BLaER1 (cell line): ENCODE results near the gene ATP1B3.
"Not testable (repeated sequence)": the region's sequence is repeated elsewhere in the genome, so short reads cannot be mapped to it uniquely, and the experiment has no call there.

Source experiments
- H3K27ac ChIP-seq: shearing (Covaris generic); formaldehyde crosslinking; 2 replicates; pipeline ENCODE4 v1.8.1; 2022
- H3K27me3 ChIP-seq: shearing (Covaris generic); formaldehyde crosslinking; 2 replicates; pipeline ENCODE4 v1.8.1; 2022
- H3K36me3 ChIP-seq: shearing (Covaris generic); formaldehyde crosslinking; 2 replicates; pipeline ENCODE4 v1.8.1; 2022
- H3K4me1 ChIP-seq: shearing (Covaris generic); formaldehyde crosslinking; 2 replicates; pipeline ENCODE4 v1.8.1; 2022
- H3K4me2 ChIP-seq: shearing (Covaris generic); formaldehyde crosslinking; 2 replicates; pipeline ENCODE4 v1.8.1; 2022
- H3K4me3 ChIP-seq: shearing (Covaris generic); formaldehyde crosslinking; 2 replicates; pipeline ENCODE4 v1.8.1; 2022
- H3K9ac ChIP-seq: shearing (Covaris generic); formaldehyde crosslinking; 2 replicates; pipeline ENCODE4 v1.8.1; 2022
- H3K9me3 ChIP-seq: shearing (Covaris generic); formaldehyde crosslinking; 2 replicates; pipeline ENCODE4 v1.8.1; 2022
- H4K20me1 ChIP-seq: shearing (Covaris generic); formaldehyde crosslinking; 2 replicates; pipeline ENCODE4 v1.8.1; 2022
- Cebpa-rat ChIP-seq: shearing (Covaris generic); IDR thresholded peaks from 2 replicates; pipeline ENCODE4 v1.8.1; 2022

ATP1B3 gene

DNA sequence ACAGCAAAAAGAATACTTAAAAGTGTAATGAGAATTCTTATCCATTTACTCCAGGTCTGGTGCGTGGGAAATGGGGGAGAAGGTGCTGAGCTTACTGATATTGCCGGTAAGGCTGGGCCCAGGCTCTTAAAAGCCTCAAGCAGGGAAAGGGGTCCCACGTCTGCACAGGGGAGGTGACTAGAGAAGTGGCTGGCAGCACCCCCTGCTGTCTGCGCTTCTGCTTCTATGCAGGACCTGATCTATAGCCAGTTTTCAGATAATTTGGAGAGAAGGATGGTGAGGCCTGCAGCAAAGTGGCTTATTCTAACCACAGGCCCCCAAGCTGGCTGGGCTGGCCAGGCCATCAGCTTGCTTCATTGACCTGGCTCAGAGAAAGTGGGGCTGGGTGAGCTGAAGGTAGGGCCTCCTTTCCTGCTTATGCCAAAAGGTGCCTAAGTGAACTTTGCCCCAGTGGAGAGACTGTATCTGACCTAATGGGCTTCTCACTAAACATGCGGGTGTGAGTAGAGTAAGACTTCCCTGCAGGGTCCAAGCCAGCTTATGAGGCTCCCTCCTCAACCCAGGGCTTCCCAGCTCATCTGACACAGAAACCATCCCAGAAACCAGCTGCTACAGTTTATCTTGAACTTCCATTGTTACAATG, 30.9 kb upstream of the ATP1B3 start:
- Histone ChIP-seq H3K9me3 (no peaks in the 10 kb centered on the region), H3K4me2 (no peak overlapping the region), H3K4me1 (no peaks in the 10 kb centered on the region), H3K27me3 (no peaks in the 10 kb centered on the region), H3K27ac (no peak overlapping the region), H3K36me3 (no peaks in the 10 kb centered on the region), H3K4me3 (no peak overlapping the region), H3K9ac (no peak overlapping the region), H4K20me1 (no peaks in the 10 kb centered on the region)
- no peak for TF ChIP-seq Cebpa-rat

DNA sequence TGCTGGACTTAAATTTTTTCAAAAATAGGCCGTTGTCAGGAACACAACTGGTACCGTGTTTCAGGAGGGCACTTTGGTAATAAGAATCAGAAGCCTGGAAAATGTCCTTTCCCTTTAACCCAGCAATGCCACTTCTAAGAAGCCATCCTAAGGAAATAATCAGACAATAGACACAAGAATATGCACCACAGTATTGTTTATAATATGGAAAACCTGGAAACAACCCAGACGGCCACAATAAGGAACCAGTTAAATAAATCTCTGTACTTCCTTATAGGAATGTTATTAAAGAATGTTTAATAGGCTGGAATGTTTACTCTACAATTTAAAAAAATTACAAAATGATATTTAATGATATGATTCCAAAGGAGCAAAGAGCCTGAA, 30.4 kb upstream of the ATP1B3 start:
- Histone ChIP-seq H3K36me3 (no peaks in the 10 kb centered on the region), H3K9ac (no peak overlapping the region), H3K27ac (no peak overlapping the region), H3K4me1 (no peaks in the 10 kb centered on the region), H3K4me3 (no peak overlapping the region), H3K4me2 (no peak overlapping the region), H4K20me1 (no peaks in the 10 kb centered on the region), H3K9me3 (no peaks in the 10 kb centered on the region), H3K27me3 (no peaks in the 10 kb centered on the region)
- TF ChIP-seq Cebpa-rat: no peak

DNA sequence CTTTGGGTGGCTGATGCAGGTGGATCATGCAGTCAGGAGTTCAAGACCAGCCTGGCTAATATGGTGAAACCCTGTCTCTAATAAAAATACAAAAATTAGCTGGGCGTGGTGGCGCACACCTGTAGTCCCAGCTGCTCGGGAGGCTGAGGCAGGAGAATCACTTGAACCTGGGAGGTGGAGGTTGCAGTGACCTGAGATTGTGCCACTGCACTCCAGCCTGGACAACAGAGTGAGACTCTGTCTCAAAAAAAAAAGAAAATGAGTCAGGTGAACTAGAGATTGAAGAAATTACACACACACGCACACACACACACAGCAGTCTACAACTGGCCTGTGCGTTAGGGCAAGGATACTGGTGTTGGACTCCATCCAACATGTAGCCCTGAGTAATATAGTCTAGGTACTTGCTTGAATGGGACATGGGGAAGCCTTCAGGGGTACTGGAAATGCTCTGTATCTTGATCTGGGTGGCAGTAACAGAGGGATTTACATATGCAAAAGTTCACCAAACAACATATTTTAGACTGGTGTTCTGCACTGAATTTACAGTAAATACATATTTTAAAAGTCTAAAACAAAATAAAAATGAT, 28.2 kb upstream of the ATP1B3 start:
- not testable (repeated sequence) for H3K9me3 ChIP-seq, H3K4me3 ChIP-seq, H3K36me3 ChIP-seq, H3K4me2 ChIP-seq, H3K27ac ChIP-seq, H3K4me1 ChIP-seq, H3K9ac ChIP-seq, H3K27me3 ChIP-seq, H4K20me1 ChIP-seq

DNA sequence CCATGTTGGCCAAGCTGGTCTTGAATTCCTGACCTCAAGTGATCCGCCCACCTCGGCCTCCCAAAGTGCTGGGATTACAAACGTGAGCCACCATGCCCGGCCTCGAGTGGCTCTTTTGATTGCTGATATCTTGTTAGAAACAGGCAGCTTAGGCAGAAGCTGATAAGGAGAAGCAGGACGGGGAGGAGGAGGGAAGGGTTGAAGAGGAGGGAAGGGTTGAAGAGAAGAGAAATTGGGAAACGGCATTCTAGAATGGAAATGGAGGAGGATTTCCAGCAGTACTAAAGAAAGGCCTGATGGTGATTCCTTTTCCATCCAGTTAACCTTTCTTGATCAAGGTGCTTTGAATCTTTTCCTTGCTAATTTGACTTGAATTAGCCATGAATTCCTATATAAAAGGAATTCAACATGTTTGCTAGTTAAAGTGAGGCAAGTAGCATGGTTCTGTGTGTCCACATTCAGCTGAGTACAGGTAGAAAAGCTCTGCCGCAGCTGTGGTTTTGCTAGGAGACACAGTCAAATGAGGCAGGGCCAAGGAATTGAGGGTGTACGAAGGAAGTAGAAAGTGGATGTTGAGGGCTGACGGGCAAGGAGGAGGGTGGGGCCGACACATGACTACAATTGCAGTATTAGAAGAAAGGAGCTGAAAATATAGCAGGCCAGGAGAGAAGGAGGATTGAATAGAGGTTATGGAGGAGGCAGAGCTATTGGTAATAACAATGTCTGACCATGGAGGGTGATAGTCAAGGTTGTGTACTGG, 27.2 kb upstream of the ATP1B3 start:
- Histone ChIP-seq H4K20me1 (no peaks in the 10 kb centered on the region), H3K9ac (no peak overlapping the region), H3K4me1 (no peaks in the 10 kb centered on the region), H3K27me3 (no peaks in the 10 kb centered on the region), H3K4me2 (no peak overlapping the region), H3K36me3 (no peaks in the 10 kb centered on the region), H3K27ac (no peak overlapping the region), H3K9me3 (no peaks in the 10 kb centered on the region), H3K4me3 (no peak overlapping the region)
- TF ChIP-seq Cebpa-rat: no peak

DNA sequence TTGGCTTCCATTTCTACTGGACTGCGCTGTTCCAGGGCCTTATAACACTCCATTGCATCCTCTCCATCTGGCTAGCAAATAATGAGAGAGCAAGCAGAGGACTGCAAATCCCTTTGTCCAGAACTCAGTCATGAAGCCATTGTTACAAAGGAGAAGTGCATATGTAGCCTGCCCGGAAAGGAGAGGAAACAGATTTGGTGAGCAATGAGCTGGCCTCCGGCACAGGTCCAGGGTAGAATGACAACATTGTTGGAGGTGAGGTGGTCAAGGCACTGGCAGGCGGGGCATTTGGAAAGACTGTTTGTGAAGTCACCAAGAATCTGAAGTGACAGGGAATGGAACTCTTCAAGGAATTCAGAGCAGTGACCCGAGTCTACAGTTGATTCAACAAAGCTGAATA, 25.0 kb upstream of the ATP1B3 start:
- Histone ChIP-seq H4K20me1 (no peaks in the 10 kb centered on the region), H3K9me3 (no peaks in the 10 kb centered on the region), H3K9ac (no peak overlapping the region), H3K4me1 (no peaks in the 10 kb centered on the region), H3K36me3 (no peaks in the 10 kb centered on the region), H3K27ac (no peak overlapping the region), H3K4me2 (no peak overlapping the region), H3K27me3 (no peaks in the 10 kb centered on the region), H3K4me3 (no peak overlapping the region)
- no peak for TF ChIP-seq Cebpa-rat

DNA sequence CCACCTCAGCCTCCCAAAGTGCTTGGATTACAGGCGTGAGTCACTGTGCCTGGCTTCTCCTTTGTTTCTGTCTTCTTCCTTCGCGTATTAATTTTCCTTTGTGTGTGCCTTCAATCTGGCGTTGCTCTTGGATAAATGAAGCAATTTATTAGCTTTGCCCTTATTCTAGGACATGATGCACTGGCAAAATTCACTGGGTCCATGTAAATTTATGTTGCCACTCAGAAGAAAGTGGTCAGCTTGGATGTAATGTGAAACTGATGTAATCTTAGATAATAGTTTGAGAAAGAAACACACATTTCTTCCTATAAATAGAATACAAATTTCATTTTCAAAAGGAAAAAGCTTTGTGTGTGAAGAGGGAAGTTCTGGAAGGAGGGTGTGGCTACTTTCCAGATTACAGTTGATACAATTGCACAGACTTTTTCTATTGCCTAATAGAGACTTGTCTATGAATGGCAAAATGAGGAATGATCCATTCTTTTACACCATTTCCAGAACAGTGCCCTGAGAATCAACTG, 23.3 kb upstream of the ATP1B3 start:
- no peak for TF ChIP-seq Cebpa-rat
- Histone ChIP-seq H3K4me3 (no peak overlapping the region), H3K27me3 (no peaks in the 10 kb centered on the region), H3K4me2 (no peak overlapping the region), H3K4me1 (no peaks in the 10 kb centered on the region), H3K36me3 (no peaks in the 10 kb centered on the region), H3K9me3 (no peaks in the 10 kb centered on the region), H3K9ac (no peak overlapping the region), H3K27ac (no peak overlapping the region), H4K20me1 (no peaks in the 10 kb centered on the region)

DNA sequence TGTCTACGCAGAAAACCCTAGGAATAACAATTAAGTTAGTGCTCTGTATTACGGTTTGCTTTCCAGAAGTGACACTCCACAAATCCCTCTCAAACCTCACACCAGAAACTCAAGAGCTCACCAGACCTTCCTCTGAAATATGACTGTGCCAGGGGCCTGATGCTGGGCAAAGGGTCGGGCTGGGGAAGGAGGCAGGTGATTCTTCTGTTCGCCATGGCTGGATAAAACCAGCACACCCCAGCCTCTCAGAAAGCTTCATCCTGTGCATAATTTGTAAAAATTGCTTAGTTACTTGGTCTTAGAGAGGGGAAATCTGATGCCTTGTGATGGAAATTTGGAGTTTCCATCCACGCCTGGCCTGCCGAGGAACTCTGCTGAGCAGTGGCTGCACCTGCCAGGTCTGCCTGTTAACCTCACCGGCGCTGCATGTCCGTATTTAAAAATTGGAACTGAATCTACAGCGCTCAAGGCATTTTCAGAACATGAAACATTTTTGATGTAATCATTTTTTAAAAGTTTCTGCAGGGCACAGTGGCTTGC, 22.7 kb upstream of the ATP1B3 start:
- no peaks in the 10 kb centered on the region for H3K4me1 ChIP-seq
- TF ChIP-seq Cebpa-rat: no peak
- no peak overlapping the region for H3K4me3 ChIP-seq
- H3K9ac ChIP-seq: no peak overlapping the region
- no peaks in the 10 kb centered on the region for H3K9me3 ChIP-seq
- no peaks in the 10 kb centered on the region for H3K36me3 ChIP-seq
- H3K27ac ChIP-seq: no peak overlapping the region
- H3K27me3 ChIP-seq: no peaks in the 10 kb centered on the region
- no peak overlapping the region for H3K4me2 ChIP-seq
- no peaks in the 10 kb centered on the region for H4K20me1 ChIP-seq

DNA sequence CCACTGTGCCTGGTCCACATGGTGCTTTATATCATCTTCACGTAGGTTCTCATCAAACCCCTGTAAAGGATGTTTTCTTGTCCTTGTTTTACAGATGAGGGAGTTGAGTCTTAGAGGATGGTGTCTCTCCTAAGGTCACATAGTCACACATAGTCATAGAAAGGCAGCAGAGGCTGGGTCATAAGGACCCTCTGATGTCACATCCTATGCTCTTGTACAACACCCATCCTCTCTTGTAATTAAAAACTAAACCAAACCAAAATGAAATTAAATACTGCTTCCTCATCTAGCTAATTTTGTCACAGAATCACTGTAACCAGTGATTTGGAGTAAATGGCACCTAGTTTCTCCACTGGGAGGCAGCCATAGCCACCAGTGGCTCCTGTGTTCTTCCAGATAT, 21.8 kb upstream of the ATP1B3 start:
- H3K4me2 ChIP-seq: no peak overlapping the region
- H3K4me3 ChIP-seq: no peak overlapping the region
- no peak overlapping the region for H3K9ac ChIP-seq
- H3K27me3 ChIP-seq: no peaks in the 10 kb centered on the region
- H3K27ac ChIP-seq: no peak overlapping the region
- no peaks in the 10 kb centered on the region for H3K9me3 ChIP-seq
- no peaks in the 10 kb centered on the region for H3K4me1 ChIP-seq
- no peaks in the 10 kb centered on the region for H3K36me3 ChIP-seq
- no peak for TF ChIP-seq Cebpa-rat
- H4K20me1 ChIP-seq: no peaks in the 10 kb centered on the region

DNA sequence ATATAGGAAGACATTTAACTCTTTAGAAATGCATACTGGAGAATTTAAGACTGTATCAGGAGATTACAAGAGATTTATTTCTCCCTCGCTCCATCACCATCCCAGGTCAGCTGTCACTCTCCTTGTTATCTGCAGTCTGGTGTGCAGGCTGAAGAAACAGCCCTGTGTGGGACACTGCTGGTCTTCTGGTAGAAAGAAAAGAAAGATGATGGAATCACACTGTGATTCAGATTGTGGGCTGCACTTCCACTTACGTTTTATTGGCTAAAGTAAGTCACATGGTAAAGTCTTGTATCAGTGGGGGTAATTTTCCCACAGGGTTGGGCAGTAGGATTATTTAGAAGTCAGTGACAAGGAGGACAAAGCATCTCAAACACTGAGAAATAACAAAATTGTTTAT, 18.1 kb upstream of the ATP1B3 start:
- peaks cover 13% of the 10 kb centered on the region for H3K4me1 ChIP-seq
- no peak overlapping the region for H3K4me3 ChIP-seq
- H3K9ac ChIP-seq: no peak overlapping the region

DNA sequence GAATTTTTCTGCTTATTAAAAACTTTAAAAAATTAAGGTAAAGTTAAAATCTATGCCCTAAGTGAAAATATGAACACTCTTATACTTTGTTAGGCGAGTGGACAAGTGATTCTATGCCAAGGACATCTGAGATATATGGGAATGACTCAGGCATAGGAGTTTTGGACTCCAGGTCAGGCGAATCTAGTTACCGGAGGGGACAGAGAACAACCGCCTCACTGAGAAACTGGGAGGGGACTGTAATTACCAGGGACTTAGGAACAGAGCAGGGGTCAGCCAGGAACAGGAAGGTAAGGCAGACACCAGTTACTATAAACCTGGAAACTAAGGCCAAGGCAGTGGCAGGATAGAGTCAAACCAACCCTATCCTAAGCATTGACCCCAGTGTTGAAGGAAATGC, 16.8 kb upstream of the ATP1B3 start:
- Histone ChIP-seq H3K9ac (no peak overlapping the region), H3K36me3 (no peaks in the 10 kb centered on the region), H3K4me3 (no peak overlapping the region), H3K4me2 (no peak overlapping the region), H3K9me3 (no peaks in the 10 kb centered on the region), H4K20me1 (no peaks in the 10 kb centered on the region), H3K27me3 (no peaks in the 10 kb centered on the region), H3K4me1 (peaks cover 13% of the 10 kb centered on the region), H3K27ac (no peak overlapping the region)
- no peak for TF ChIP-seq Cebpa-rat

More for the DNA sequence above, 18.1 kb upstream of the ATP1B3 start:
- no peaks in the 10 kb centered on the region for H3K36me3 ChIP-seq
- no peak overlapping the region for H3K4me2 ChIP-seq
- no peaks in the 10 kb centered on the region for H3K27me3 ChIP-seq
- H3K9me3 ChIP-seq: no peaks in the 10 kb centered on the region
- H4K20me1 ChIP-seq: no peaks in the 10 kb centered on the region
- TF ChIP-seq Cebpa-rat: no peak
- H3K27ac ChIP-seq: no peak overlapping the region
